IPS-18c (cell line): ENCODE measurements around the gene HMGCR.

Source experiments
- H3K4me3 ChIP-seq: 2 replicates; pipeline ENCODE4 v1.7.0; 2013; ENCODE audit warnings: low read depth, mild to moderate bottlenecking, low read length, moderate library complexity; ENCODE audit not compliant: insufficient read depth
- H3K9me3 ChIP-seq: one replicate; pipeline ENCODE4 v1.6.1; 2013; ENCODE audit warnings: mild to moderate bottlenecking, low read length, moderate library complexity; ENCODE audit not compliant: control insufficient read depth, insufficient read depth

The HMGCR gene

GRCh38 chr5:75364571-75365280 is 27.7 kb downstream of the HMGCR start:
- Histone ChIP-seq H3K9me3 (no peaks in the 10 kb centered on the region), H3K4me3 (no peak overlapping the region)

GRCh38 chr5:75365740-75366139 is 28.7 kb downstream of the HMGCR start:
- no peak overlapping the region for H3K4me3 ChIP-seq
- H3K9me3 ChIP-seq: no peaks in the 10 kb centered on the region

GRCh38 chr5:75366787-75367186 is 29.8 kb downstream of the HMGCR start:
- no peak overlapping the region for H3K4me3 ChIP-seq

GRCh38 chr5:75367401-75367800 is 30.4 kb downstream of the HMGCR start:
- H3K4me3 ChIP-seq: no peak overlapping the region
- no peaks in the 10 kb centered on the region for H3K9me3 ChIP-seq

More at GRCh38 chr5:75366787-75367186, 29.8 kb downstream of the HMGCR start:
- H3K9me3 ChIP-seq: no peaks in the 10 kb centered on the region

- Histone ChIP-seq H3K9me3 (no peaks in the 10 kb centered on the region), H3K4me3 (no peak overlapping the region)
Measured at GRCh38 chr5:75368391-75368790, 31.4 kb downstream of the HMGCR start.

- Histone ChIP-seq H3K4me3 (no peak overlapping the region), H3K9me3 (no peaks in the 10 kb centered on the region)
Measured at GRCh38 chr5:75373862-75374261, 36.8 kb downstream of the HMGCR start.

- H3K4me3 ChIP-seq: no peak overlapping the region
- H3K9me3 ChIP-seq: no peaks in the 10 kb centered on the region
Measured at GRCh38 chr5:75374394-75374814, 37.4 kb downstream of the HMGCR start.

- H3K9me3 ChIP-seq: no peaks in the 10 kb centered on the region
- no peak overlapping the region for H3K4me3 ChIP-seq
Measured at GRCh38 chr5:75375414-75375813, 38.4 kb downstream of the HMGCR start.

GRCh38 chr5:75380099-75380498 is 43.1 kb downstream of the HMGCR start:
- Histone ChIP-seq H3K4me3 (no peak overlapping the region), H3K9me3 (no peaks in the 10 kb centered on the region)

- Histone ChIP-seq H3K4me3 (no peak overlapping the region), H3K9me3 (no peaks in the 10 kb centered on the region)
Measured at GRCh38 chr5:75381456-75381855, 44.4 kb downstream of the HMGCR start.

GRCh38 chr5:75384218-75384617 is 47.2 kb downstream of the HMGCR start:
- no peaks in the 10 kb centered on the region for H3K9me3 ChIP-seq
- H3K4me3 ChIP-seq: no peak overlapping the region

- Histone ChIP-seq H3K4me3 (no peak overlapping the region), H3K9me3 (no peaks in the 10 kb centered on the region)
Measured at GRCh38 chr5:75387806-75388205, 50.8 kb downstream of the HMGCR start.

- Histone ChIP-seq H3K4me3 (no peak overlapping the region), H3K9me3 (no peaks in the 10 kb centered on the region)
Measured at GRCh38 chr5:75389430-75389829, 52.4 kb downstream of the HMGCR start.

- no peaks in the 10 kb centered on the region for H3K9me3 ChIP-seq
Measured at GRCh38 chr5:75395277-75395676, 58.3 kb downstream of the HMGCR start.

GRCh38 chr5:75405296-75405695 is 68.3 kb downstream of the HMGCR start:
- H3K9me3 ChIP-seq: no peaks in the 10 kb centered on the region
- H3K4me3 ChIP-seq: no peak overlapping the region

More at GRCh38 chr5:75395277-75395676, 58.3 kb downstream of the HMGCR start:
- H3K4me3 ChIP-seq: no peak overlapping the region
